GM21723 (cell line): Measurements from ENCODE around the gene DTNB.
"Not testable (repeated sequence)": the region's sequence is repeated elsewhere in the genome, so short reads cannot be mapped to it uniquely, and the experiment has no call there.

Experiments
- ATAC-seq: cut with Tn5 transposase; IDR thresholded peaks from one replicate; pipeline ENCODE4 v1.9.1; 2021; ENCODE audit warnings: mild to moderate bottlenecking, moderate library complexity; ENCODE audit not compliant: unreplicated experiment

The DTNB gene

DNA sequence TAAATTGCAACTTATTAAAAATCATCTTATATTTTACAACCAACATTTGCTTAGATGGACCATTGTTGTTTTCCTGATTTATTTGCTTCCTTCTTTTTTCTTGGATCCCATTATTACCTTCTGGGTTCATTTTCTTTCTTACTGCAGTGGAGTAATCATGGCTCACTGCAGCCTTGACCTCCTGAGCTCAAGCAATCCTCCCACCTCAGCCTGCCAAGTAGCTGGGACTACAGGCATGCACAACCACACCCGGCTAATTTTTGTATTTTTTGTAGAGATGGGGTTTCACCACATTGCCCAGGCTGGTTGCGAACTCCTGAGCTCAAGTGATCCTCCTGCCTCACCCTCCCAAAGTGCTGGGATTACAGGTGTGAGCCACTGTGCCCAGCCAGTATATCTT, 123.8 kb downstream of the DTNB start:
- not testable (repeated sequence) for ATAC-seq

DNA sequence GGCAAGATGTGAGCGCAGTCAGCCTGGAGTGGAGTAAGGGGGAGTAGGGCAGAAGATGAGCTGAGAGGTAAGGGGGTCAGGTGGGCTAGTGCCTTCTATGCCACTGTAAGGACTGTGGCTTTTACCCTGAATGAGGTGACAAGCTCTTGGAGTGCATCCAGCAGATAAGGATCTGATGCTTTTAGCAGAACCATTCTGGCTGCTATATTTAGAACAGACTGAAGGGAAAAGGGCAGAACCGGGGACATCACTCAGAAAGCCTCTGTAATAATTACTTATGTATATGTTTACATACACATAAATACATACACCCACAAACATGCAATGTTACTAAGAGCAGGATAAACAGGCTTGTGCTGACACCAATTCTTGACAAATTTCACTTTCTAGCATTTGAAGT, 124.8 kb downstream of the DTNB start:
- no peak for ATAC-seq

DNA sequence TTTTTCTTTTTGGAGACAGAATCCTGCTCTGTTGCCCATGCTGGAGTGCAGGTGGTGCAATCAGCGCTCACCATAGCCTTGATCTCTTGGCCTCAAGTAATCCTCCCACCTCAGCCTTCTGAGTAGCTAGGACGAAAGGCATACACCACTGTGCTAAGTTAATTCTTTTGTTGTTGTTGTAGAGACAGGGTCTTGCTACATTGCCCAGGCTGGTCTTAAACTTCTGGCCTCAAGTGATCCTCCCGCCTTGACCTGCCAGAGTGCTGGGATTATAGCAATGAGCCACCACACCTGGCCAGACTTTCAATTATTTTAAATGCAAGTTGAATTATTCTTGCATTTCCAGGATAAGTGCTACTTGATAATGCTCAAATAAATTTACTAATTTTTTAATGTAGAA, 126.5 kb downstream of the DTNB start:
- no peak for ATAC-seq

DNA sequence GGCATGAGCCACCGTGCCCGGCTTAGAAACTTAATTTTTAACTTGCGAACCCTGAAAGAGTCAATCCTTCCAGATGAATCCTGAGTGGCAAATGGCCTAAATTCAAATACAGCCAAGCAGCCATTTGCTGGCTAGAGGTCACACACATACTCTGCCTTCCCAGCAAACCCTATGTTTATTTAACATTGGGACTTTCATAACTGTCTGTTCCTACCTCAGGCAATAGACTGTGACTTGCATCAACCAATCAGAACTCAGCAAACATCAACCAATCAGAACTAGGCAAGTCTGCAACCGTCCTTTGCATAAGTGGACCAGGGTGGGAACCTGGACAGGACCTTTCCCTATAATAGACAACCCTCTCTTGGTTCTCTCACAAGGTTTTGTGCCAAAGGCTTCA, 127.5 kb downstream of the DTNB start:
- ATAC-seq = no peak

DNA sequence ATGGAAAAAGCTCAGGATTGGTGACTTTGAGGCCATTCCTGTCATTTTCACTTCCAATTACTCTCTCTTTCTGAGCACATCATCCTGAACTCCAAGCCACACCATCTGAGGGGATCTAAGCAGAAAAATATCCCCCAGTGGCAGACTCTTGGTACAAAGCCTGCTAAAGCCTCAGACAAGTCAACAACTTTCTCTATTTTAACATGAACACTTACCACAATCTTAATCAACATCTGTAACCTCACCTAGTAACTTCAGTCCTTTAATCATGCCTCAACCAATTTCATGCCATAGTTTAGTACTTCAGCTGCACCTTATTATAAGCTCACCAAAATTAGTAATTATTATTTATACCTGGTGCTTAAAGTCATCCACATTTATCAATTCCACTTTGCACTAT, 128.9 kb downstream of the DTNB start:
- no peak for ATAC-seq

DNA sequence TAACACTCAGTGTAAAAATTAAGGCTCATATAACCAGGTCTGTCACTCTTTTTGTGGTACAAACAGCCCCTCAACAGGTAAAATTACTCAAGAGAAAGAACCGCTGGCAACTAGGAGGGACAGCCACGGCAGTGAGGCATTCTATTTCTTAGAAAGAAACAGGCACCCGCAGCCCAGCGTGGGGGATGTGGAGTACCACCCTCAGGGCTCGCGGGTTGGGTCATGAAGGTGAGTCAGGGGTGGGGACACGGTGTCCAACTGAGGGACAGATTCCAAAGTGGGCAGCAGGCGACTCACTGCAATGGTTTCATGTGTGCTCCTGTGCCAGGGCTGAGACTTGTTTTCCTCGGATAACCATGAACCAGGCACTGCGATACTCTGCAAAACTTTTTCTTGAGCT, 129.4 kb downstream of the DTNB start:
- no peak for ATAC-seq

DNA sequence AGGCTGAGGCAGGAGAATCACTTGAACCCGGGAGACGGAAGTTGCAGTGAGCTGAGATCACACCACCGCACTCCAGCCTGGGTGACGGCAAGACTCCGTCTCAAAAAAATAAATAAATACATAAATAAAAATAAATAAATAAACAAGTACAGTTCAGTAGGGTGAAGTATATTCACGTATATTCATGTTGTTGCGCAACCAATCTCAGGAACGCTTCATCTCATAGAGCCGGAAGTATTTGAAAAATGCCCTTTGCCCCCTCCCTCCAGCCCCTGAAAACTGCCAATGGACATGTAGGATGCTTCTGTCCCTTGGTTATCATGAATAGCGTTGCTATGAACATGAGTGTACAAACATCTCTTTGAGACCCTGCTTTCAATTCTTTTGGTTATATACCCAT, 132.0 kb downstream of the DTNB start:
- no peak for ATAC-seq

DNA sequence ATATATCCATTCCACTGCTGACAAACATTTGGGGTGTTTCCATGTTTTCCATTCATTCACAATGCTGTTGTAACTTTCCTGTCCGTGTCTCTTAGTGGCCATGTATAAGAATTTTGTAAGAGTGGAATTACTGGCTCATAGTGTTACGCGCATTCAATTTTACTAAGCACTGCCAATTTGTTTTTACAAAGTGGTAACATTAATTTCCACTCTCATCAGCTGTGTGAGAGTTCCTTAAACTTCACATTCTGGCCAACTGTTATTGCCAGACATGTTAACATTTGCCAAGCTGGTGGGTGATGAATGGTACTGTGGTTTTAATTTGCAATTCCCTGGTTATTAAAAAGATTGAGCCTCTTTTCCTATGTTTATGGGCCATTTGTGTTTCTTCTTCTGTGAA, 134.2 kb downstream of the DTNB start:
- ATAC-seq = no peak

DNA sequence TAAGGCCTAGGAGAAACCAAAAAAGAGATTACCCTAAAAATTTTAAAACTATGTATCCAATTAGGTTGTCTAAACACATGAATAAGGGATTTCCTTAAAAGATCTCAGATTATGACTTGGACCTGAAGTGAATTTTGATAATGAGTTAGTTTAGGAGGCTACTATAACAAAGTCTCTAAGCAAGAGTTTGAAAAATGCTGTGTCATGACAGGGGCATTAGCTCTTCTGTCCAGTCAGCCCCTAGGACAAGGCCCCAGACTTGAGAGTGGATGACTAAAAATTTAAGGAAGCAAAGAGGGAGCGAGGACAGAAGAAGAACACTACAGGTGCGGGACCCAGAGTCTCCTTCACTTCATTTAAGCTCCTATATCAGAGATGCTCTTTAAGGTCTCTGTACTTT, 135.9 kb downstream of the DTNB start:
- no peak for ATAC-seq

DNA sequence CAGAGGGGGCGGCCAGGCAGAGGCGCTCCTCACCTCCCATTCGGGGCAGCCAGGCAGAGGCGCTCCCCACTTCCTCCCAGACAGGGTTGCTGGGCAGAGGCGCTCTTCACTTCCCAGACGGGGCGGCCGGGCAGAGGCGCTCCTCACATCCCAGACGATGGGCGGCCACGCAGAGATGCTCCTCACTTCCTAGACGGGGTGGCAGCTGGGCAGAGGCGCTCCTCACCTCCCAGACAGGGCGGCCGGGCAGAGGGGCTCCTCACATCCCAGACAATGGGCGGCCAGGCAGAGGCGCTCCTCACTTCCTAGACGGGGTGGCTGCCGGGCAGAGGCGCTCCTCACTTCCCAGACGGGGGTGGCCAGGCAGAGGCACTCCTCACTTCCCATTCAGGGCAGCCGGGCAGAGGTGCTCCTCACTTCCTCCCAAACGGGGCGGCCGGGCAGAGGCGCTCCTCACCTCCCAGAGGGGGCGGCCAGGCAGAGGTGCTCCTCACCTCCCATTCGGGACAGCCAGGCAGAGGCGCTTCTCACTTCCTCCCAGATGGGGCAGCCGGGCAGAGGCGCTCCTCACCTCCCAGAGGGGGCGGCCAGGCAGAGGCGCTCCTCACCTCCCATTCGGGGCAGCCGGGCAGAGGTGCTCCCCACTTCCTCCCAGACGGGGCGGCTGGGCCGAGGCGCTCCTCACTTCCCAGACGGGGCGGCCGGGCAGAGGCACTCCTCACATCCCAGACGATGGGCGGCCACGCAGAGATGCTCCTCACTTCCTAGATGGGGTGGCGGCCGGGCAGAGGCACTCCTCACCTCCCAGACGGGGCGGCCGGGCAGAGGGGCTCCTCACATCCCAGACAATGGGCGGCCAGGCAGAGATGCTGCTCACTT, 137.7 kb downstream of the DTNB start:
- not testable (repeated sequence) for ATAC-seq

DNA sequence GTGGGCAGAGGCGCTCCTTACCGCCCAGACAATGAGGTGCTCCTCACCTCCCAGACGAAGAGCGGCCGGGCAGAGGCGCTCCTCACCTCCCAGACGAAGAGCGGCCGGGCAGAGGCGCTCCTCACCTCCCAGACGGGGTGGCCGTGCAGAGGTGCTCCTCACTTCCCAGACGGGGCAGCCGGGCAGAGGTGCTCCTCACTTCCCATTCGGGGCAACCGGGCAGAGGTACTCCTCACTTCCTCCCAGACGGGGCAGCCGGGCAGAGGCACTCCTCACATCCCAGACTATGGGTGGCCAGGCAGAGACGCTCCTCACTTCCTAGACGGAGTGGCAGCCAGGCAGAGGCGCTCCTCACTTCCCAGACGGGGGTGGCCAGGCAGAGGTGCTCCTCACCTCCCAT, 138.4 kb downstream of the DTNB start:
- ATAC-seq = not testable (repeated sequence)

DNA sequence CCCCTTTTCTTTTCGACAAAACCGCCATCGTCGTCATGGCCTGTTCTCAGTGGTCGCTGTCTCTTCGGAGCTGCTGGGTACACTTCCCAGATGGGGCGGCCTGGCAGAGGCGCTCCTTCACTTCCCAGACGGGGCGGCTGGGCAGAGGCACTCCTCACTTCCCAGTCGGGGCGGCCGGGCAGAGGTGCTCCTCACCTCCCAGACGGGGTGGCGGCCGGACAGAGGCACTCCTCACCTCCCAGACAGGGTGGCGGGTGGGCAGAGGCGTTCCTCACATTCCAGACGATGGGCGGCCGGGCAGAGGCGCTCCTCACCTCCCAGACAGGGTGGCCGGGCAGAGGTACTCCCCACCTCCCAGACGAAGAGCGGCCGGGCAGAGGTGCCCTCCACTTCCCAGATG, 138.9 kb downstream of the DTNB start:
- ATAC-seq = no peak

DNA sequence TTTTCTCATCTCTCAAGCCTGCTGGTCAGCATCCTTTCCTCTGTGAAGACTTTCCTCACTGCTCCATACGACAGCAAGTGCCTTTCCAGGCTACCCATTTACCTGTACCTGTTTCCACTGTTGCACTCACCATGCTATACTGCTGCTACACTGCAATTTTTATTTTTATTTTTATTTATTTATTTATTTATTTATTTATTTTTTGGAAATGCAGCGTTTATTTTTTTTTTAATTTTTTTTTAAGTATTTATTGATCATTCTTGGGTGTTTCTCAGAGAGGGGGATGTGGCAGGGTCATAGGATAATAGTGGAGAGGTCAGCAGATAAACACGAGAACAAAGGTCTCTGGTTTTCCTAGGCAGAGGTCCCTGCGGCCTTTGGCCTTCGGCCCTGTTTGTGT, 139.6 kb downstream of the DTNB start:
- not testable (repeated sequence) for ATAC-seq

DNA sequence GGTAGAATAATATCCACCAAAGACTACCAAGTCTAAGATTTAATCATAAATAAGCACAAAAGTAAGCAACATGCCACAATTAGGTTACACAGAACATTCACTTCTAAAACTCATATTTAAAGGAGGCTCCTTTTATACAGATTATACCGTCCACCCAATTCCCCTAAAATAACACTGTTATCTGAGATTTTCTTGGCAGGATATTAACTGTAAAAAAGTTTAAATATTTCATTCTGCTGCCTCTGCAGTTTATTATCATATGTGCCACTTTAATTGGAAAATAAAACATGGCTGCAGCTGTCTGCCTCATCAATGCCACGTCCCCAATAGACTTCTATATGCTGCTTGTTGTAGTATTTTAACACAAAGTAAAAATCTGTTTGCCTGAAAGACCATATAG, 140.9 kb downstream of the DTNB start:
- ATAC-seq = no peak

DNA sequence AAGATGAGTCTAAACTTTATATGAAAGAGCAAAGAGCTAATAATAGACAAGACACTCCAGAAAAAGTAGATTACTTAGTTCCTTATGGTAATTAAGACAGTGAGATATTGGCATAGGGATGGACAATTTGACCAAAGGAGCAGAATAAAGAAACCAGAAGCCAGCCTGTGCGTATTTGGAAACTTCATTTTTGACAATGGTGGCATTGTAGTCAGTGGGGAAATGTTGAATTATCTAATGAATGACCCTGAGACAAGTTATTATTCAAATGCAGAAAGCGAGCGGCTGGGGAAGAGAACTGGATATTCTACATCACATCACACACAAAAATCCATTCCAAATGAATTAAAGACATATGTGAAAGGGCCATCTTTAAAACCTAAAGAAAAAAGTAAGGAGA, 144.3 kb downstream of the DTNB start:
- ATAC-seq = no peak

DNA sequence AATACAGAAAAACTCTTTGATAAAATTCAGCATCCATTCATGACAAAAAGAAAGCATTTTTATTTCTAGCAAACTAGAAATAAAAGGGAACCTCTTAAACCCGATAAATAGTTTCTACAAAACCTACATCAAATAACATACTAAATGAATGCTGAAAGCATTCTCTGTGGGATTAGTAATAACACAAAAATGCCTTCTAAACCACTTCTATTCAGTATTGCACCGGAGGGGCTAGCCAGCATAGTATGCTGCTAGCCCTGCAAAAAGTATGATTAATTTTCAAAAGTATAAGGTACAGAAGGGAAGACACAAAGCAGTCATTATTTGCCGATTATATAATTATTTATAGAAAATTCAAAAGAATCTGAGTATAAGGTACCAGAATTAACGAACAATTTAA, 145.2 kb downstream of the DTNB start:
- ATAC-seq = no peak

DNA sequence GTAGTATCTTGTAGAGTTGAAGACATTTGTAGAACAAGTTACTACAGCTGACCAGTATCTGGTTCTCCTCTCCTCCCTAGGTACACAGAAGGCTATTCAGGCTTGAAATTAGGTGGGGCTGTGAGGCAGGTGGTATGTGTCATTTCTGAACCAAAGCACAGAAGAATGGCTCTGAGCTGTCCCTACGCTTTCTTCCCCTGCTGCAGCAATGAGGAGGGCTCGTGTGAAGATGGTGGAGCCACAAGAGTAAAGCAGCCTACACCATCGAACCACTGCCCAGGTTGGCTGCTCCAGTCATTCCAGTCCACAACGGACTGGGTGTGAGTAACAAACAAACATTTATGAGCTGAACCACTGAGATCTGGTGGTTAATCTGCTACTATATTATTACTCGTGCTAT, 148.9 kb downstream of the DTNB start:
- no peak for ATAC-seq

DNA sequence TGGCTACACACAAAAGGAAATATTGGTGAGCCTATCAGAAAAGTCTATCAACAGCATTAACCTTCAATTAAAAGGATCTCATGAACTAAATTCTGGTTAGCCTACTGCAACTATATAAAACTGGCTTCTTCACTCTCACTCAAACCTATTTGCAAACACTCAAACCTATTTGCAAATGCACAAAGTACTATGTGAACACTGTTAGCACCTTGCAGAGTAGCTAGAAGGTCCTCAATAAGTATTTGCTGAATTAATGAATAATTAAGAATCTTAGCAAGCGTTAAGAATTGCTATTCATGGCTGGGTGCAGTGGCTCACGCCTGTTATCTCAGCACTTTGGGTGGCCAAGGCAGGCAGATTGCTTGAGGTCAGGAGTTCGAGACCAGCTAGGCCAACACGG, 150.3 kb downstream of the DTNB start:
- no peak for ATAC-seq

DNA sequence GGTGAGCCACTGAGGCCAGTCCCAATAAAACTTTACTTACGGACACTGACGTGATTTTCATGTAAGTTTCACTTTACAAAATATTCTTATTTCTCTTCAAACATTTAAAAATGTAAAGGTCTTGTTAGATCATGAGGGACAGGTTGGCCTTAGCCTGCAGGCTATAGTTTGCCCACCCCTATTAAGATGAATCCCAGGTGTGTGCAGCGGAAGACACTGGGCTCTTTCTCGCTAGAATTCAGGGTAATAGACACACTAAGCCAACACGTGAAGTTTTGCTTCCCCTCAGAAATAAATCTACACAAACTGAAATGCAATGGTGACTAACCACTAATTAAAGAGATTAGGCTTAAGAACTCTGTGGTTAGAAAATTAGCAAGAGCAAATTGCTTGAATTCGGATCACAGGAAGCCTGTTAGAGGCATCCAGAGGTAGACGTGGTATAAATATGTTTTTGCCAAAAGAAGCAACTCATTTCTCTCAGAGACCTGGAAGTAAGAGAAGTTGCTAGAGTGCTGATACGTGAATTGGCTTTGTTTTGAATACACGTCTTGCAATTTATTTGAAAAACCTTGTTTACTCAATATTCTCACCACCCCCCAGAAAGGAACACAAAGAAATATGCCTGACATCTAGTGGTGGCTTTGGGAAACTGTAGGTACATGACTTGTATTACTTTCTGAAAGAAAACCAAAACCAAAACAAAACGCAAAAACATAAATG, 151.6 kb downstream of the DTNB start:
- ATAC-seq = peak; percentile 76

DNA sequence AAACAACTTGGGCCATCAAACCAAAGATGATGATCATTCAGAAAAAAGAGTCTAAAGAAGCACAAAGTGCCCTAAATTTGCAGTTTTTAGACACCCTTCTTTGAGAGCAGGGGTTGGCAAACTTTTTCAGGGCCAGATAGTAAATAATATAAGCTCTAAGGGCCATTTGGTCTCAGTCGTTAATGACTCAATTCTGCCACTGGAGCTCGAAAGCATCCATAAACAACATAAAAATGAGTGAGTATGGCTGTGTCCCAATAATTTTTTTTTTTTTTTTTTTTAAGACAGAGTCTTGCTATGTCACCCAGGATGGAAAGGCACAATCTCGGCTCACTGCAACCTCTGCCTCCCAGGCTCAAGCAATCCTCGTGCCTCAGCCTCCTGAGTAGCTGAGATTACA, 152.3 kb downstream of the DTNB start:
- no peak for ATAC-seq

DNA sequence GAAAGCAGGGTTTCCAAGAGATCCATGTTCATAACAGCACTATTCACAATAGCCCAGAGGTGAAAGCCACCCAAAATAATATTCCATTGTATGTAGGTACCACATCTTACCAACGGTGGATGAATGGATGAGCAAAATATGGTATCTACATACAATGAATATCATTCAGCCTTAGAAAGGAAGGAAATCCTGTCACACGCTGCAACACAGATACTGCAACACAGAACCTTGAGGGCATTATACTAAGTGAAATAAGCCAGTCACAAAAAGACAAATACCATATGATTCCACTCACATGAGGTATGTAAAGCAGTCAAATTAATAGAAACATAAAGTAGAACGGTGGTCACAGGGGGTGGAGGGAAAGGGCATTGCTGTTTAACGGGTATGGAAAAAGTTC, 155.7 kb downstream of the DTNB start:
- no peak for ATAC-seq

DNA sequence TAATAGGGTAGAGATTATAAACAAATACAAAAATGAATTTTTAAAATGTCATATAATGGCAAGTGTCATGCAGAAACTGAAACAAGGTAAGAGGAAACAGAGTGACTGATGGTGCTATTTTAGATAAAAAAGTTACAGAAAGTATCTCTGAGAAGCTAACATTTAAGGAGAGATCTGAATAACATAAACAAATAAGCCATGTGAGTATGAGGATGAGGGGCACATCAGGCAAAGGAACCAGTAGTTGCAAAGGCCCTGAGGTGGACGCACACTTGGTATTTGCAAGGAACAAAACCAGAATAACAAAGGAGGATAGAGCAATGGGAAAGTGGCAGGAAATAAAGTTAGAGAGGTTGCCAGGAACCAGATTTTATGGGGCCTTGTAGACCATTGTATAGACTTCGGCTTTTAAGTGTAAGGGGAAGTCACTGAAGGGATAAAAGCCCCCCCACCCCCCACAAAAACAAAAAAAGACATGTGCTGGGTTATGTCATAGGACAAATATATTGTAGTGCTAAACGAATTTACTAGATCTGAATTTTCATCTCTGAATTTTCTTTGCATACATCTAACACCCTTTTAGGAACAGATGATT, 159.2 kb downstream of the DTNB start:
- ATAC-seq = peak; percentile 82
